Measurements from ENCODE around the gene C19orf12.

Gene C19orf12

DNA sequence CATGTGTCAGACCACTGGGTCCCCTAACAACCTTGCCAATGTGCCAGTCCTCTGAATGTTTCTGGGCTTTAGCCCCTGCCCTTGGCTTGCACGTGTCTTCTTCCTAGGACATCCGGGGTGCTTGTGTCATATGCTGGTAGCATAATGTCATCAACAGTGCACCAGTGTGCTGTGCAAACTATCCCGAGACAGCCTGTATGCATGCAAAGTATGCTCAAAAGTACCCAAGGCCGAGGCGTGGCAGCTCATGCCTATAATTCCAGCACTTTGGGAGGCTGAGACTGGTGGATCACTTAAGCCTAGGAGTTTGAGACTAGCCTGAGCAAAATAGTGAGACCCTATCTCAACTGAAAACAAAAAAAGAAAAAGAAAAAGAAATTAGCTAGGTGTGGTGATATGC is 20.8 kb upstream of the C19orf12 start:
- no peaks in the 10 kb centered on the region for H3K36me3 ChIP-seq (ENCODE audit: control insufficient read depth, insufficient read depth, low read length)
- peaks cover 3% of the 10 kb centered on the region for H3K27me3 ChIP-seq (ENCODE audit: control insufficient read depth, insufficient read depth, low read length, poor library complexity, severe bottlenecking)
- no peak overlapping the region for H3K4me3 ChIP-seq (ENCODE audit: insufficient read depth, low read depth, low read length)
- 87 to 89% methylated on average over 5 of the region's 5 CpGs for WGBS, 2 experiments
- H3K27ac ChIP-seq (ENCODE audit: insufficient read depth, low read depth, low read length, poor library complexity, severe bottlenecking): no peak overlapping the region
- H3K9me3 ChIP-seq (ENCODE audit: control insufficient read depth, low read length): no peaks in the 10 kb centered on the region
- H3K4me1 ChIP-seq (ENCODE audit: control insufficient read depth, insufficient read depth, low read length): no peaks in the 10 kb centered on the region

DNA sequence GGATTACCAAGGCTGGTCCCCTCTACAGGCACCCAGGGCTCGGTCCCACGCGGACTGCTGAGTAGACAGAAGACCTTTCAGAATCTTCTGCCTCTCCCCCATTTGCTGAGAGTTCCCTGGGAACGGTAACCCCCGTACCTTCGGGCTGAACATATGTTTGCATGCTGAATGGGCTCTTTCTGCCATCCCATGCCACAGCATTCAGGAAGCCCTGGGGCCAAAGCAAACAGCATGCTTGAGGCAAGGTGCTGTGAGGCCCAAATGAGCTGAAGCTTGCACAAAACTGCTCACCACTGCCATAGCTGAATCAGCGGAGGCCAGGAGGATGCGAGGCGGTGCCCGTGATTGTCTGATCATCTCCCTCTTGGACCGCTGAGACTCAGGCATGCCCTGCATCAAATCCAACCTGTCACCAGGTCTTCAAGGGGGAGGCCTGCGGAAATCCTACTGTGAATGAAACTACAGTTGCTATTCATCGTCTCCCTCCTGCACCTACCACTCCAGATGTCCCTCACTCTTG is 16.3 kb upstream of the C19orf12 start:
- no peak overlapping the region for H3K27ac ChIP-seq (ENCODE audit: insufficient read depth, low read depth, low read length, poor library complexity, severe bottlenecking)
- 87 to 90% methylated on average over 13 of the region's 13 CpGs for WGBS, 2 experiments
- H3K36me3 ChIP-seq (ENCODE audit: control insufficient read depth, insufficient read depth, low read length): no peaks in the 10 kb centered on the region
- H3K4me1 ChIP-seq (ENCODE audit: control insufficient read depth, insufficient read depth, low read length): no peaks in the 10 kb centered on the region
- no peaks in the 10 kb centered on the region for H3K9me3 ChIP-seq (ENCODE audit: control insufficient read depth, low read length)
- peaks cover 3% of the 10 kb centered on the region for H3K27me3 ChIP-seq (ENCODE audit: control insufficient read depth, insufficient read depth, low read length, poor library complexity, severe bottlenecking)
- no peak overlapping the region for H3K4me3 ChIP-seq (ENCODE audit: insufficient read depth, low read depth, low read length)

DNA sequence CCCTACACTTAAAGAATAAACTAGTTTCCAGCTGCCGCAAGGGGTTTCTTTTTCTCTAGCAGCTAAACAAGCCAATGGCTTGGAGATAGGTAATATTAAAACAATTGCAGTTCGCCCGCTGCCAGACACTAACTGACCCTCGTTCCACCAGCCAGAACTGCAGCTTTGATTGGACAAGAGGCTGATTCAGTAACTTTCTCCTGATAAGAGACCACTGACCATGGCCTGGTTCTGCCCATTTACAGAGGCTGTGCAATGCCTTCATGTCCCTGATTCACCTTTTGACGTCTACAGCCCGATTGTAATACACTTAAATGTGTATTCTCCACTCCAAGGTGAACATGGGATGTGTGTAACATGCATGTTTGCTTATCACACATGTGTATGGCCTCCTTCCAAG is 12.8 kb upstream of the C19orf12 start:
- peaks cover 8% of the 10 kb centered on the region for H3K4me1 ChIP-seq (ENCODE audit: control insufficient read depth, insufficient read depth, low read length)
- no peaks in the 10 kb centered on the region for H3K36me3 ChIP-seq (ENCODE audit: control insufficient read depth, insufficient read depth, low read length)
- no peak overlapping the region for H3K4me3 ChIP-seq (ENCODE audit: insufficient read depth, low read depth, low read length)
- H3K27me3 ChIP-seq (ENCODE audit: control insufficient read depth, insufficient read depth, low read length, poor library complexity, severe bottlenecking): peaks cover 3% of the 10 kb centered on the region
- no peak overlapping the region for H3K27ac ChIP-seq (ENCODE audit: insufficient read depth, low read depth, low read length, poor library complexity, severe bottlenecking)
- no peaks in the 10 kb centered on the region for H3K9me3 ChIP-seq (ENCODE audit: control insufficient read depth, low read length)
- 91 to 92% methylated on average over 6 of the region's 6 CpGs for WGBS, 2 experiments

DNA sequence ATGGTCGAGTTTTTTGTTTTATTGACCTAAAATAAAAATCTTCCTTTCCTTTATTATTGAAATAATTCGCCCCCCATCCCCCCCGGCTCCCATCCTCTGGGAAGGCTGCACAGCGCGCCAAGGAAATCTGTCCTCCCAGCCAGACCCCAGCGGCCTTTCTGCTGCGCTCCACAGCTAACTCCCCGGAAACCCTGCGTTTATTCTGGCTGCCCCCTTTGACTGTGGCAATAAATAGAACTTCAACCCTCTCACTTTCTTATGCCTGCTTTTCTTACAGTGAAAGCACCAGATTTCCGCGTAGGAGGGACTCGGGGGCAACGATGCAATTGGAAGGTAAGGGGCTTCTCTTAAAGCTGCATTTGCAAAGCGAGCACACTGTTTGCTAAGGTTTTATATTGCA is 9.7 kb upstream of the C19orf12 start:
- no peak overlapping the region for H3K4me3 ChIP-seq (ENCODE audit: insufficient read depth, low read depth, low read length)
- H3K9me3 ChIP-seq (ENCODE audit: control insufficient read depth, low read length): no peaks in the 10 kb centered on the region
- H3K4me1 ChIP-seq (ENCODE audit: control insufficient read depth, insufficient read depth, low read length): peaks cover 8% of the 10 kb centered on the region
- 80 to 84% methylated on average over 14 of the region's 14 CpGs for WGBS, 2 experiments
- no peaks in the 10 kb centered on the region for H3K36me3 ChIP-seq (ENCODE audit: control insufficient read depth, insufficient read depth, low read length)
- no peaks in the 10 kb centered on the region for H3K27me3 ChIP-seq (ENCODE audit: control insufficient read depth, insufficient read depth, low read length, poor library complexity, severe bottlenecking)
- peak overlapping the region; percentile 16 for H3K27ac ChIP-seq (ENCODE audit: insufficient read depth, low read depth, low read length, poor library complexity, severe bottlenecking)

DNA sequence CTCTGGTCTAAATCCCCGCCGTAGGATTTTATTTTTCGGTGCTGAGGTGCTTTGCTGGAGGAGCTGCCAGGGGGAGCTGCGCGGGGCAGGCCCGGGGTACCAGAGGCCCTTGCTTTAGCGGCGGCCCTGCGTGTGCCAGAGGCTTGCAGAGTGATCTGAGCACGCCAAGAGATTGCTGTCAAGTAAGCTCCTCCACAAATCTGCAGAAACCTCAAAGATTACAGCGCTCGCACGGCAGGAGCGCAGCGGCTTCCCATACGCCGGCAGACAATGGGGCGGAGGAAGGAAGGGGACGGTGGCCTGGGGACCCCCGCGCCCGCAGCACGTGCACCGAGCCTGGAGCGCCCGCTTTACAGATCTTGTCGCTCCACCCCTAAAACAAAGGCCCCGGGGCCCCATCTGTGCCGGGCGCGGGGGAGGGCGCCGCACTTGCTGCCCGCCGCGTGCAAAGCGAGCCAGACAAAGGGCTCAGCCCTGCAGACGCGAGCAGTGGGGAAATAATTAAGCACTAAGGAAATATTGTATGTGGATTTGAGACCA is 9.1 kb upstream of the C19orf12 start:
- no peaks in the 10 kb centered on the region for H3K36me3 ChIP-seq (ENCODE audit: control insufficient read depth, insufficient read depth, low read length)
- no peaks in the 10 kb centered on the region for H3K27me3 ChIP-seq (ENCODE audit: control insufficient read depth, insufficient read depth, low read length, poor library complexity, severe bottlenecking)
- 35 to 49% methylated on average over 39 of the region's 39 CpGs for WGBS, 2 experiments
- no peak overlapping the region for H3K4me3 ChIP-seq (ENCODE audit: insufficient read depth, low read depth, low read length)
- peaks cover 8% of the 10 kb centered on the region for H3K4me1 ChIP-seq (ENCODE audit: control insufficient read depth, insufficient read depth, low read length)
- no peaks in the 10 kb centered on the region for H3K9me3 ChIP-seq (ENCODE audit: control insufficient read depth, low read length)
- H3K27ac ChIP-seq (ENCODE audit: insufficient read depth, low read depth, low read length, poor library complexity, severe bottlenecking): no peak overlapping the region

DNA sequence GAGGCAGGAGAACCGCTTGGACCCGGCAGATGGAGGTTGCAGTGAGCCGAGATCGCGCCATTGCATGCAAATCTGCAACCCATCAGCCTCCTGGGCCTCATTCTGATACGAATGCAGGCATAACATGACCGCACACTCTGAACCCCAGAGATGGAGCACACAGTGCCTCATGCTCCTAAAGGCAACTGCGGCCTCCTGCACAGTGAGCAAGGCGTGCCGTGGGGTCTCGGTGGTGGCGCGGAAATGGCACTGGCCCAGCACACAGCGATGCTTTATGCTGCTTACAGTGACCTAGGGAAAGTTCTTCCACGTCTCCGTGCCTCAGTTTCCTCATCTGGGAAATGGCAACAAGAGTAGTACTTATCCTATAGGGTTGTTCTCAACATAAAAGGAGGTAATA is 2.0 kb upstream of the C19orf12 start:
- Histone ChIP-seq H3K36me3 (ENCODE audit: control insufficient read depth, insufficient read depth, low read length) (no peaks in the 10 kb centered on the region), H3K4me3 (ENCODE audit: insufficient read depth, low read depth, low read length) (no peak overlapping the region), H3K27me3 (ENCODE audit: control insufficient read depth, insufficient read depth, low read length, poor library complexity, severe bottlenecking) (no peaks in the 10 kb centered on the region), H3K4me1 (ENCODE audit: control insufficient read depth, insufficient read depth, low read length) (peaks cover 14% of the 10 kb centered on the region), H3K9me3 (ENCODE audit: control insufficient read depth, low read length) (no peaks in the 10 kb centered on the region), H3K27ac (ENCODE audit: insufficient read depth, low read depth, low read length, poor library complexity, severe bottlenecking) (no peak overlapping the region)
- 90 to 91% methylated on average over 16 of the region's 16 CpGs for WGBS, 2 experiments

DNA sequence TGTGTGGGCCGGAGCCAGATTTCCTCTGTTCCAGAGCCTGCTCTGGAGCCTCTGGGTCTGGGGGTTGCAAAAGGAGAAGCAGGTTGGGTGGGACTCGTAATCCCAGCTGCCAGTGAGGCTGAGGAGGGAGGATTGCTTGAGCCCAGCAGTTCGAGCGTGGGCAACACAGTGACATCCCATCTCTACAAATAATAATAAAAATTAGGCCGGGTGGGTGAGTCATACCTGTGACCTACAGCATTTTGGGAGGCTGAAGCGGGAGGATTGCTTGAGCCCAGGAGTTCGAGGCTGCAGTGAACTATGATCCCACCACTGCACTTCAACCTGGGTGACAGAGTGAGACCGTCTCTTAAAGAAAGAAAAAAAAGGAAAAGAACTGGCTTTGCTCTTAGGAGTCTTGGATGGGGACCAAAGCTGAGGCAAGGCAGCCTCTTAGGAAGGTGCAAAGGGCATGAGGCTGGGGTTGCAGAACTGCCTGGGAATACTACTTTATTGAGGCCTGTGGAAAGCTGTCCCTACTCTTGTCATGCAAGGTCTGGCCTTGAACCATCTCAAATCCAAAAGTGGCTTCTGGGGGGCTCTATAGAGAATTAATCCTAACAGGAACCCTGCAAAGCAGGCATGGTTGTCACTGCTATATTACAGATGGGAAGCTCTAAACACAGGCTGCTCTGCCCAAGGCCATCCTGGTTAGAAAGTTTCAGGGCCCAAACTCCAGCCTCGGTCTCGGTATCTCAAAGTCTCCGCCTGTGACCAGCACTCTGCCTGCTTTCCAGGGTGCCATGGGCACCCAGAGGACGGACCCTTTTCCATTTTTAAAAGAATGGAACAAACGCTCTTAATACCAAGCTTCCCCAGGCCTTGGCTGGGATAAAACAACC is 880 bp upstream of the C19orf12 start:
- no peaks in the 10 kb centered on the region for H3K36me3 ChIP-seq (ENCODE audit: control insufficient read depth, insufficient read depth, low read length)
- H3K27me3 ChIP-seq (ENCODE audit: control insufficient read depth, insufficient read depth, low read length, poor library complexity, severe bottlenecking): no peaks in the 10 kb centered on the region
- peak overlapping the region; percentile 39 for H3K27ac ChIP-seq (ENCODE audit: insufficient read depth, low read depth, low read length, poor library complexity, severe bottlenecking)
- 71 to 75% methylated on average over 13 of the region's 13 CpGs for WGBS, 2 experiments
- H3K4me3 ChIP-seq (ENCODE audit: insufficient read depth, low read depth, low read length): peak overlapping the region; percentile 76
- H3K9me3 ChIP-seq (ENCODE audit: control insufficient read depth, low read length): no peaks in the 10 kb centered on the region
- peaks cover 14% of the 10 kb centered on the region for H3K4me1 ChIP-seq (ENCODE audit: control insufficient read depth, insufficient read depth, low read length)

DNA sequence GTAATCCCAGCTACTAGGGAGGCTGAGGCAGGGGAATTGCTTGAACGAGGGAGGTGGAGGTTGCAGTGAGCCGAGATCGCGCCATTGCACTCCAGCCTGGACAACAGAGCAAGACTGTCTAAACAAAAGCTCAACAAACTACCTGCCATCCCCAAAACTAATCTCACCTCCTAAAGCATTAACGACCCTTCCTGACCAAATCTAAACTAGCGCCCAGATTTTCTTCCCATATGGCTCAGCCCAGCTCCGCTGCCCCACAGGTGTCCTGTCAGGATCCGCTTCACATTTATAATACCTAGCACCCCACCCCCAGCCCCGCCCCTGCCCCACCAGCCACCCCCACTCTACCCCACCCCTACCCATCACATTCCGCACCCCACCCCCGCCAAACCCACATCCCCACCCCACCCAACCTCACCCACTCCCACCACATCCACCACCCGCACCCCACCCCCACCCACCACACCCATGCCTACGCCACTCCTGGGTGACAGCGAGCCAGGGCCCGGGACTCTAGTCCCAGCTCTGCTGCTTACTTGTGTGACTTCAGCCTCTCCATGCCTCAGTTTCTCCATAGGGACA is 599 bp downstream of the C19orf12 start:
- peak overlapping the region; percentile 76 for H3K4me3 ChIP-seq (ENCODE audit: insufficient read depth, low read depth, low read length)
- no peaks in the 10 kb centered on the region for H3K9me3 ChIP-seq (ENCODE audit: control insufficient read depth, low read length)
- no peaks in the 10 kb centered on the region for H3K36me3 ChIP-seq (ENCODE audit: control insufficient read depth, insufficient read depth, low read length)
- no peaks in the 10 kb centered on the region for H3K27me3 ChIP-seq (ENCODE audit: control insufficient read depth, insufficient read depth, low read length, poor library complexity, severe bottlenecking)
- 61 to 66% methylated on average over 12 of the region's 15 CpGs for WGBS, 2 experiments
- H3K4me1 ChIP-seq (ENCODE audit: control insufficient read depth, insufficient read depth, low read length): peaks cover 14% of the 10 kb centered on the region
- H3K27ac ChIP-seq (ENCODE audit: insufficient read depth, low read depth, low read length, poor library complexity, severe bottlenecking): no peak overlapping the region

DNA sequence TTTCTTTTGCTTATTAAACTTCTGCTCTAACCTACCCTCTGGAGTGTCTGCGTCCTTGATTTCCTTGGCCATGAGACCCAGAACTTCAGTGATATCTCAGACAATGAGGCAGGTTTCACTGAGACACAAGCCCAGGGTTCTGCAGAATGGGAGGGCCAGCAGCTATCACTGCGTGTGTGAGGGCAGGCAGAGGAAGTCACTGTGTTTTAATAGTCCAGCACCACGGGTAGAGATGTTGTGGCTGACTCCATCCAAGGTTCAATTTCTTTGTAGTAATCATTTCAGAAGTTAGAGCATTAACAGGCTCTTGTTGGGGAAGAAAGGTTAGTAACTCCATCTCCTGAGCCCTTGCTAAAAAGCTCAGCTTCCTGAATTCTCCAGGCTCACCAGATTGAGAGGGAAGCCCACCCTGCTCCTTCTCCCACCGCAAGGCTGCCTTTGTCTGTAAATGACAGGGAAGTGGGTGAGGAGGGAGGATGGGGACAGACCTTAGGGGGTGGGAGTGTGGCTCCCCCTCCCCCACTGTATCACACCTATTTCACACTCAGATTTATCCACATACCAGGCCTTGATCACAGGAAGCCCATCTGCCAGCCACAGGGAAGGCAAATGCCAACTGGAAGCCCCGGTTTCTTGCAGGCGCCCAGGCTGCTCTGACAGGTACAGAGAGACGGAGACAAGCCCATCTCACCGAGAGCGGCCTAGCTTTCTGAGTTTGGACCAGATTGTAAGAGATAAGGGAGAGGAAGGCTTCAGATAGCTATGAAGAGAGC is 2.1 kb downstream of the C19orf12 start:
- no peaks in the 10 kb centered on the region for H3K27me3 ChIP-seq (ENCODE audit: control insufficient read depth, insufficient read depth, low read length, poor library complexity, severe bottlenecking)
- H3K4me1 ChIP-seq (ENCODE audit: control insufficient read depth, insufficient read depth, low read length): peaks cover 14% of the 10 kb centered on the region
- whole genome bisulfite sequencing, 2 experiments: 87 to 89% methylated on average over 8 to 9 of the region's 9 CpGs
- no peaks in the 10 kb centered on the region for H3K9me3 ChIP-seq (ENCODE audit: control insufficient read depth, low read length)
- no peak overlapping the region for H3K4me3 ChIP-seq (ENCODE audit: insufficient read depth, low read depth, low read length)
- H3K36me3 ChIP-seq (ENCODE audit: control insufficient read depth, insufficient read depth, low read length): no peaks in the 10 kb centered on the region
- H3K27ac ChIP-seq (ENCODE audit: insufficient read depth, low read depth, low read length, poor library complexity, severe bottlenecking): no peak overlapping the region
